Breast epithelium (tissue), 3 donors: ENCODE measurements around the gene NKD2.
A peak's percentile ranks its signal among the peaks of the same experiment; 100 is the strongest.

ENCODE experiments used
- POLR2AphosphoS5 ChIP-seq, 3 donors: sonication (generic); formaldehyde crosslinking; IDR thresholded peaks; one replicate each; pipeline ENCODE4 v1.6.1; 2017; ENCODE audit warnings: antibody characterized with exemption in 3 of 3
- TF ChIP-seq, protein P1 (sequence below), 3 donors: fragments of 450-650 bp; IDR thresholded peaks; one replicate each; pipeline ENCODE4 v1.5.1; 2016 to 2017; ENCODE audit warnings: antibody characterized with exemption in 3 of 3, mild to moderate bottlenecking in 3 of 3, moderate library complexity in 3 of 3

DNA sequence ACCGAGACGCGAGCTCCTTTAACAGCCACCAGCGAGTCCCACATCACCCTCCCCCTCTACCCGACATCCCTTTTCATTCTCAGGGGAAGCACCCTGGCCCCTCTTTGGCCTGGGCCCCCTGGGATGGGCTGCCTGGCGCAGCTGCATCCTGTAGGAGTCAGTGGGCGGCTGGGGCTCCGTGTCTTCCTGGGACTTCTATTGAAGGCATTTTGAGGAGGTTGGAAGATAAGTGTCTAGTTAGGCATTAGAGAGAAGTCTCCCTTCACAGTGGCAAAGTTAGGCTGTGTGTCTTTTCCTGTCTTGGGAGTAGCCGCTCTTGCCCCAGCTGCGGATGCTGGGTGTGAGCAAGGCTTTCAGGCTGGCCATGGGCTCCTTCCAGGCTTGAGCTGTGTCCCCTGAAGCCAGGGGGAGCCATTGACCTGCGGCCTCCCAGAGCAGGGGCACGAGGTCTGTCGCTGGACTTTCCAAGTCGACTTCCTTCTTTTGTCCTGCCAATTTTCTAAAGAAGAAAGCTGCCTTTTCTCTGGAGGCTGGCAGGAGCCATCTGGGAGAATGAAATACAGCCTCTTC lies 18.6 kb upstream of the NKD2 start:
- TF ChIP-seq, protein P1, sequence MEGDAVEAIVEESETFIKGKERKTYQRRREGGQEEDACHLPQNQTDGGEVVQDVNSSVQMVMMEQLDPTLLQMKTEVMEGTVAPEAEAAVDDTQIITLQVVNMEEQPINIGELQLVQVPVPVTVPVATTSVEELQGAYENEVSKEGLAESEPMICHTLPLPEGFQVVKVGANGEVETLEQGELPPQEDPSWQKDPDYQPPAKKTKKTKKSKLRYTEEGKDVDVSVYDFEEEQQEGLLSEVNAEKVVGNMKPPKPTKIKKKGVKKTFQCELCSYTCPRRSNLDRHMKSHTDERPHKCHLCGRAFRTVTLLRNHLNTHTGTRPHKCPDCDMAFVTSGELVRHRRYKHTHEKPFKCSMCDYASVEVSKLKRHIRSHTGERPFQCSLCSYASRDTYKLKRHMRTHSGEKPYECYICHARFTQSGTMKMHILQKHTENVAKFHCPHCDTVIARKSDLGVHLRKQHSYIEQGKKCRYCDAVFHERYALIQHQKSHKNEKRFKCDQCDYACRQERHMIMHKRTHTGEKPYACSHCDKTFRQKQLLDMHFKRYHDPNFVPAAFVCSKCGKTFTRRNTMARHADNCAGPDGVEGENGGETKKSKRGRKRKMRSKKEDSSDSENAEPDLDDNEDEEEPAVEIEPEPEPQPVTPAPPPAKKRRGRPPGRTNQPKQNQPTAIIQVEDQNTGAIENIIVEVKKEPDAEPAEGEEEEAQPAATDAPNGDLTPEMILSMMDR (IDR thresholded peaks at IDR 0.05), result peak in 2 of 3 donors; percentile 14 to 22
- TF ChIP-seq POLR2AphosphoS5 (IDR thresholded peaks at IDR 0.05), result peak in 1 of 3 donors; percentile 36
